ENCODE results near the gene EPC1.
"Not testable (repeated sequence)": the region's sequence is repeated elsewhere in the genome, so short reads cannot be mapped to it uniquely, and the experiment has no call there.

EPC1 gene

GRCh38 chr10:32232378-32232777, 114.6 kb downstream of the EPC1 start:
- no peak overlapping the region for H3K4me3 ChIP-seq (ENCODE audit: low read length)
- TF ChIP-seq, protein P1, sequence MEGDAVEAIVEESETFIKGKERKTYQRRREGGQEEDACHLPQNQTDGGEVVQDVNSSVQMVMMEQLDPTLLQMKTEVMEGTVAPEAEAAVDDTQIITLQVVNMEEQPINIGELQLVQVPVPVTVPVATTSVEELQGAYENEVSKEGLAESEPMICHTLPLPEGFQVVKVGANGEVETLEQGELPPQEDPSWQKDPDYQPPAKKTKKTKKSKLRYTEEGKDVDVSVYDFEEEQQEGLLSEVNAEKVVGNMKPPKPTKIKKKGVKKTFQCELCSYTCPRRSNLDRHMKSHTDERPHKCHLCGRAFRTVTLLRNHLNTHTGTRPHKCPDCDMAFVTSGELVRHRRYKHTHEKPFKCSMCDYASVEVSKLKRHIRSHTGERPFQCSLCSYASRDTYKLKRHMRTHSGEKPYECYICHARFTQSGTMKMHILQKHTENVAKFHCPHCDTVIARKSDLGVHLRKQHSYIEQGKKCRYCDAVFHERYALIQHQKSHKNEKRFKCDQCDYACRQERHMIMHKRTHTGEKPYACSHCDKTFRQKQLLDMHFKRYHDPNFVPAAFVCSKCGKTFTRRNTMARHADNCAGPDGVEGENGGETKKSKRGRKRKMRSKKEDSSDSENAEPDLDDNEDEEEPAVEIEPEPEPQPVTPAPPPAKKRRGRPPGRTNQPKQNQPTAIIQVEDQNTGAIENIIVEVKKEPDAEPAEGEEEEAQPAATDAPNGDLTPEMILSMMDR (IDR thresholded peaks at IDR 0.05; ENCODE audit: insufficient read depth, low read depth, low read length, missing control alignments): no peak
- DNase-seq (ENCODE audit: low read depth): no peak

DNA sequence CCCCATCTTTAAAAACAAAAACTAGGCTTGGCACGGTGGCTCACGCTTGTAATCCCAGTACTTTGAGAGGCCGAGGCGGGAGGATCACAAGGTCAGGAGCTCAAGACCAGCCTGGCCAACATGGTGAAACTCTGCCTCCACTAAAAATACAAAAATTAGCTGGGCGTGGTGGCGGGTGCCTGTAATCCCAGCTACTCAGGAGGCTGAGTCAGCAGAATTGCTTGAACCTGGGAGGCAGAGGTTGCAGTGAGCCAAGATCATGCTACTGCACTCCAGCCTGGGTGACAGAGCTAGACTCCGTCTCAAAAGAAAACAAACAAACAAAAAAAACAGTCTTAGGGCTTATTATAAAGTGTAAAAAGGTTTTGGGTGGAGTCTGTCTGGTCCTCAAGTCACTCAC, 117.2 kb downstream of the EPC1 start:
- not testable (repeated sequence) for H3K4me3 ChIP-seq (ENCODE audit: low read length); DNase-seq (ENCODE audit: low read depth)

DNA sequence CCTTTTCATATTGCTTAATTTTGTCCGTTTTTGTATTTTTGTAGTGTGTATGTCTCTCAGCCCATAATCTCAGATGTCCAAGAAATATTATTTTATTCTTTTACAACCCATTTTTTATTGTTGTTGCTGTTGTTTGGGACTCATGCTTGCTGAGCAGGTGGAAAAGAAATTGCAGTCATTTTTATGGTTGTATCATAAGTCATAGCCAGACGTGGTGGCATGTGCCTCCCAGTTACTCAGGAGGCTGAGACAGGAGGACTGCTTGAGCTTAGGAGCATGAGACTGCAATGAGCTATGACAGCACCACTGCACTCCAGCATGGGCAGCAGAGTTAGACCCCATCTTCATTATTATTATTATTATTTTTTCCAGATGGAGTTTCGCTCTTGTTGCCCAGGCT, 117.8 kb downstream of the EPC1 start:
- no peak for DNase-seq (ENCODE audit: low read depth)
- TF ChIP-seq, protein P1 (IDR thresholded peaks at IDR 0.05; ENCODE audit: insufficient read depth, low read depth, low read length, missing control alignments): no peak
- no peak overlapping the region for H3K4me3 ChIP-seq (ENCODE audit: low read length)

GRCh38 chr10:32227802-32228201, 119.2 kb downstream of the EPC1 start:
- TF ChIP-seq, protein P1 (IDR thresholded peaks at IDR 0.05; ENCODE audit: insufficient read depth, low read depth, low read length, missing control alignments): no peak
- DNase-seq (ENCODE audit: low read depth): no peak
- no peak overlapping the region for H3K4me3 ChIP-seq (ENCODE audit: low read length)

GRCh38 chr10:32226624-32227023, 120.3 kb downstream of the EPC1 start:
- TF ChIP-seq, protein P1 (IDR thresholded peaks at IDR 0.05; ENCODE audit: insufficient read depth, low read depth, low read length, missing control alignments): no peak
- DNase-seq (ENCODE audit: low read depth): no peak
- no peak overlapping the region for H3K4me3 ChIP-seq (ENCODE audit: low read length)

- TF ChIP-seq, protein P1 (IDR thresholded peaks at IDR 0.05; ENCODE audit: insufficient read depth, low read depth, low read length, missing control alignments): no peak
- no peak for DNase-seq (ENCODE audit: low read depth)
- no peak overlapping the region for H3K4me3 ChIP-seq (ENCODE audit: low read length)
Observed at GRCh38 chr10:32225976-32226375, 121.0 kb downstream of the EPC1 start.

- DNase-seq (ENCODE audit: low read depth); H3K4me3 ChIP-seq (ENCODE audit: low read length): not testable (repeated sequence)
Observed at GRCh38 chr10:32222376-32222775, 124.6 kb downstream of the EPC1 start.

- not testable (repeated sequence) for H3K4me3 ChIP-seq (ENCODE audit: low read length); DNase-seq (ENCODE audit: low read depth)
Observed at GRCh38 chr10:32219156-32219555, 127.8 kb downstream of the EPC1 start.

DNA sequence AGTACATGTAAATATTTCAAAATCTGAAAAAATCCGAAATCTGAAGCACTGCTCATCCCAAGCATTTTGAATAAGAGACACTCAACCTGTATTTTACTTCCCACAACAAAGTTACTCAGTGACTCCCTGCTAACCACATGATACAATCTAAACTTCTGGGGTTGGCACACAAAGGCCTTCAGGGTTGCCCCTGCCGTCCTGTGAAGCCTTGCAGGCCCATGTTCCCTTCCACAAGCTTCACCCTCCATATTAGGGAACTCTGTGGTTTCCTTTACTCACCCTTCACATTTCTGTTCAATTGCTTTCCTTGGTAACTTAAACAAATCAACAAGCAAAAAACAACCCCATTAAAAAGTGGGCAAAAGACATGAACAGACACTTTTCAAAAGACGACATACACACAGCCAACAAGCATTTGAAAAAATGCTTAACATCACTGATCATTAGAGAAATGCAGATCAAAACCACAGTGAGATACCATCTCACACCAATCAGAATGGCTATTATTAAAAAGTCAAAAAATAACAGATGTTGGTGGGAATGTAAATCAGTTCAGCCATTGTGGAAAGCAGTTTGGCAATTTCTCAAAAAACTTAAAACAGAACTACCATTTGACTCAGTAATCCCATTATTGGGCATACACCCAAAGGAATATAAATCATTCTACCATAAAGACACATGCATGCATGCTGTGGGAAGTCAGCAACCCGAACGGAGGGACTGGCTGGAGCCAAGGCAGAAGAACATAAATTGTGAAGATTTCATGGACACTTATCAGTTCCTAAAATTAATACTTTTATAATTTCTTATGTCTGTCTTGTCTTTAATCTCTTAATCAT, 128.5 kb downstream of the EPC1 start:
- DNase-seq (ENCODE audit: low read depth); H3K4me3 ChIP-seq (ENCODE audit: low read length): not testable (repeated sequence)
